Measurements from ENCODE around the gene SLC35D1. TPM values are rescaled to one million over a fixed set of nuclear protein-coding genes. Genes with fewer than 3 reads are reported as not detected.

The SLC35D1 gene
- total and polyA plus RNA-seq, 2 donors (not counting 1 experiment from before 2014, with no cell fraction given) = 19.3 to 20.3 TPM

DNA sequence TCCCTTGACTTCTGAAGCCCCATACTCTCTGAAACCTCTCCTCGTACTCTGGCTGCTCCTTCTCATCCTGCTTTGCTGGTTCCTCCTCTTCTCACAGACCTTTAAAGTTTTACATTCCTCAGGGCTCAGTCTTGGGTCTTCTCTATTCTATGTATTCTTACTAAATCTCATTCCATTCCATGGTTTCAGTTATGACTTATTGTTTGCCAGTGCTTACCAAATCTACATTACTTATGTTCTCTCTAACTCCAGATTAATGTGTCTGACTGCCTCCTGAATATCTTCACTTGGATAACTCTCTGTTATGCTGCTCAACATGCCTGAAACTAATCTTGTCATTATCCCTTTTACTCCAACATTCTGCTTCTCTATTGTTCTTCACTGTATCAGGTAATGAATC is 5.4 kb upstream of the SLC35D1 start:
- H3K79me2 ChIP-seq (ENCODE audit: control insufficient read depth, insufficient read depth, low read length) = no peaks in the 10 kb centered on the region
- TF ChIP-seq EZH2 (IDR thresholded peaks at IDR 0.05; ENCODE audit: low read length, missing control alignments) = no peak
- TF ChIP-seq, protein P1, sequence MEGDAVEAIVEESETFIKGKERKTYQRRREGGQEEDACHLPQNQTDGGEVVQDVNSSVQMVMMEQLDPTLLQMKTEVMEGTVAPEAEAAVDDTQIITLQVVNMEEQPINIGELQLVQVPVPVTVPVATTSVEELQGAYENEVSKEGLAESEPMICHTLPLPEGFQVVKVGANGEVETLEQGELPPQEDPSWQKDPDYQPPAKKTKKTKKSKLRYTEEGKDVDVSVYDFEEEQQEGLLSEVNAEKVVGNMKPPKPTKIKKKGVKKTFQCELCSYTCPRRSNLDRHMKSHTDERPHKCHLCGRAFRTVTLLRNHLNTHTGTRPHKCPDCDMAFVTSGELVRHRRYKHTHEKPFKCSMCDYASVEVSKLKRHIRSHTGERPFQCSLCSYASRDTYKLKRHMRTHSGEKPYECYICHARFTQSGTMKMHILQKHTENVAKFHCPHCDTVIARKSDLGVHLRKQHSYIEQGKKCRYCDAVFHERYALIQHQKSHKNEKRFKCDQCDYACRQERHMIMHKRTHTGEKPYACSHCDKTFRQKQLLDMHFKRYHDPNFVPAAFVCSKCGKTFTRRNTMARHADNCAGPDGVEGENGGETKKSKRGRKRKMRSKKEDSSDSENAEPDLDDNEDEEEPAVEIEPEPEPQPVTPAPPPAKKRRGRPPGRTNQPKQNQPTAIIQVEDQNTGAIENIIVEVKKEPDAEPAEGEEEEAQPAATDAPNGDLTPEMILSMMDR (conservative IDR thresholded peaks at IDR 0.05 in 1 of 2, IDR thresholded peaks at IDR 0.05 in 1 of 2; ENCODE audit: low read depth in 1 of 2, low read length in 2 of 2) = no peak
- H3K27me3 ChIP-seq (ENCODE audit: control insufficient read depth, insufficient read depth, low read length) = no peaks in the 10 kb centered on the region
- H3K4me1 ChIP-seq (ENCODE audit: control insufficient read depth, extremely low read depth, insufficient read depth, low read length) = peaks cover 19% of the 10 kb centered on the region
- no peak overlapping the region for H3K4me3 ChIP-seq (replicated peaks in 1 of 4; ENCODE audit: control extremely low read depth in 1 of 4, insufficient read depth in 1 of 4, low read depth in 3 of 4, low read length in 4 of 4)
- H3K9me3 ChIP-seq (ENCODE audit: control insufficient read depth, insufficient read depth, low read depth, low read length) = no peaks in the 10 kb centered on the region
- DNase-seq (ENCODE audit: low read depth in 2 of 2) = peak in 1 of 2 donors; percentile 27
- H3K27ac ChIP-seq (ENCODE audit: insufficient read depth, low read length) = no peak overlapping the region
- no peak overlapping the region for H2AFZ ChIP-seq (ENCODE audit: low read length)
- H3K36me3 ChIP-seq (ENCODE audit: control insufficient read depth, insufficient read depth, low read length) = no peaks in the 10 kb centered on the region
- peak overlapping the region; percentile 17 for H3K4me2 ChIP-seq (ENCODE audit: extremely low read depth, insufficient read depth, low read length)
- H3K9ac ChIP-seq (ENCODE audit: insufficient read depth, low read length) = no peak overlapping the region
- H4K20me1 ChIP-seq (ENCODE audit: control insufficient read depth, extremely low read depth, insufficient read depth, low read length) = no peaks in the 10 kb centered on the region

DNA sequence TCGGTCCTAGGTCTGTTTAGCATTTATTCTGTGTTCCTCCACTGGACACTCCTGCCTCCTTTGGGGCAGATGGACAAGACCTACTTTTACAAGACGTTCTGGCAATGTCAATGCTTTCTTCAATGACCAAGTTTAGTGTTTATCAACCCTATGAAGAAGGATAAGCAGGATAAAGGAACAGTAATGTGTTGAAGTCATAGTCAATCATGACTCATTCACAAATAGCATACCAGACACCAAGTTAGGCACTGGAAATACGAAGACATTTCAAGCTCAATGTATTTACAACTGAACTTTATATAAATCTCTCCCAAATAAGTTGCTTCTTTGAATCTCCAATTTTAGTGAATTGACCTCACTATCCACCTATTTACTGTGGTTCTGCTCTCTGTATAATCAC is 4.8 kb upstream of the SLC35D1 start:
- Histone ChIP-seq H3K4me3 (replicated peaks in 1 of 4; ENCODE audit: control extremely low read depth in 1 of 4, insufficient read depth in 1 of 4, low read depth in 3 of 4, low read length in 4 of 4) (no peak overlapping the region), H4K20me1 (ENCODE audit: control insufficient read depth, extremely low read depth, insufficient read depth, low read length) (no peaks in the 10 kb centered on the region), H3K9me3 (ENCODE audit: control insufficient read depth, insufficient read depth, low read depth, low read length) (no peaks in the 10 kb centered on the region), H3K27me3 (ENCODE audit: control insufficient read depth, insufficient read depth, low read length) (no peaks in the 10 kb centered on the region), H3K4me1 (ENCODE audit: control insufficient read depth, extremely low read depth, insufficient read depth, low read length) (peaks cover 19% of the 10 kb centered on the region), H3K27ac (ENCODE audit: insufficient read depth, low read length) (no peak overlapping the region), H3K9ac (ENCODE audit: insufficient read depth, low read length) (no peak overlapping the region), H3K36me3 (ENCODE audit: control insufficient read depth, insufficient read depth, low read length) (no peaks in the 10 kb centered on the region), H3K79me2 (ENCODE audit: control insufficient read depth, insufficient read depth, low read length) (no peaks in the 10 kb centered on the region), H2AFZ (ENCODE audit: low read length) (no peak overlapping the region), H3K4me2 (ENCODE audit: extremely low read depth, insufficient read depth, low read length) (peak overlapping the region; percentile 7)
- no peak for TF ChIP-seq EZH2 (IDR thresholded peaks at IDR 0.05; ENCODE audit: low read length, missing control alignments)
- TF ChIP-seq, protein P1 (conservative IDR thresholded peaks at IDR 0.05 in 1 of 2, IDR thresholded peaks at IDR 0.05 in 1 of 2; ENCODE audit: low read depth in 1 of 2, low read length in 2 of 2) = no peak
- peak; percentile 34 to 56 for DNase-seq (ENCODE audit: low read depth in 2 of 2)

DNA sequence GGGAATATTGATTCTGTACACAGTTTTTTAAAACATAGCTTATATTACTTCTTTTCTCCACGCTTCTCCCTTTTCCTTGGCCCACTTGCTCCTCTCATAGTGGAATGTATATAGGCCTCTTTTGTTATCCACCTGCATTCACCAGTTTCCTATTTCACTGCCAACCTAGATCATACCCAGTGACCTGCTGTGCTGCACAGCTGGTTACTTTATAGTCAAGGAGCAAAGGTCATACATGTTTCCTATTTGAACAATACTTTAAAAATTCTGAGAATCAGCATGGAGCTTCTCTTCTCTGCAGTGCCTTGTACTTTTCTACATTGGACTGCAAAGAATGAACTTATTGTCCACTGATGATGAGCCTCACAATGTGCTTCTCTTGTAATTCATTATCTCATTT is 4.3 kb upstream of the SLC35D1 start:
- Histone ChIP-seq H3K4me2 (ENCODE audit: extremely low read depth, insufficient read depth, low read length) (no peak overlapping the region), H3K4me1 (ENCODE audit: control insufficient read depth, extremely low read depth, insufficient read depth, low read length) (peaks cover 19% of the 10 kb centered on the region), H3K79me2 (ENCODE audit: control insufficient read depth, insufficient read depth, low read length) (peaks cover 1% of the 10 kb centered on the region), H3K4me3 (replicated peaks in 1 of 4; ENCODE audit: control extremely low read depth in 1 of 4, insufficient read depth in 1 of 4, low read depth in 3 of 4, low read length in 4 of 4) (no peak overlapping the region), H3K36me3 (ENCODE audit: control insufficient read depth, insufficient read depth, low read length) (no peaks in the 10 kb centered on the region), H3K27me3 (ENCODE audit: control insufficient read depth, insufficient read depth, low read length) (no peaks in the 10 kb centered on the region), H3K9me3 (ENCODE audit: control insufficient read depth, insufficient read depth, low read depth, low read length) (no peaks in the 10 kb centered on the region), H3K9ac (ENCODE audit: insufficient read depth, low read length) (no peak overlapping the region), H4K20me1 (ENCODE audit: control insufficient read depth, extremely low read depth, insufficient read depth, low read length) (no peaks in the 10 kb centered on the region), H2AFZ (ENCODE audit: low read length) (no peak overlapping the region), H3K27ac (ENCODE audit: insufficient read depth, low read length) (no peak overlapping the region)
- no peak for DNase-seq (ENCODE audit: low read depth in 2 of 2)
- TF ChIP-seq, protein P1 (conservative IDR thresholded peaks at IDR 0.05 in 1 of 2, IDR thresholded peaks at IDR 0.05 in 1 of 2; ENCODE audit: low read depth in 1 of 2, low read length in 2 of 2) = no peak
- no peak for TF ChIP-seq EZH2 (IDR thresholded peaks at IDR 0.05; ENCODE audit: low read length, missing control alignments)
